ENCODE data around the gene NDUFAF8.

Gene NDUFAF8

DNA sequence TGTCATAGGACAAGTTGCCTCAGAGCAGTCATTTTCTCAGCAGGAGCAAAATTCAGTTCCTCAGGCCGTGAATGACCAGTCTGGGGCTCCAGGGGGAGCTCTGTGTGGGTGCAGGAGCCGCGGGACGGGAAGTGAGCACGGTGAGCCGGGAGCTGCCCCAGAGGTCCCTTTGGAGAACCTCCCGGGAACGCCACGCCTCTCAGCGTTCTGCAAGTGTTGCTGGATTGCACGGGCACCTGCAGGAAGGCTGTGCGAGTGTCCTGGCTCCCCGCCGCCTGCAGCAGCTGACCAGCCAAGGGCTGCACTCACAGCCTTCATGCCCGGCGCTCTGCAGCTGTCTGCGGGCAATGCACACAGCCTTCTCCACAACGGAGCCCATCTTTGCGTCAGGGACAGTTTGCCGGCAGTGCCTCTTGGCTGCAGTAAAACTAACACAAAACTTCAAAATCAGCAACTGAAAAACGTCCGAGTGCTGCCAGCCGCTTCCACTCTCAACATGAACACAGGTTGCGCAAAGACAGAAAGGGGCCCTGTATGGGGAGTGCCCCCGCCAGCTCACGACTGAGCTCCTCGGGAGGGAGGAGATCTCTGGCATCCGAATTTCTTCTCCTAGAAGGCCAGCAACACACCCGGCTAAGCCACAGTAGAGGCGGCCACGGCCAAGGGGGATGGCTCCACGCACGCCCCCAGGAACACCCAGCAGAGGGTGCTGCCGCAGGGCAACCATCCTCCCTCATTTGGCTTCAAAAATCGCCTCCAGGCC lies 16.0 kb downstream of the NDUFAF8 start:
- DNase-seq, result no peak

DNA sequence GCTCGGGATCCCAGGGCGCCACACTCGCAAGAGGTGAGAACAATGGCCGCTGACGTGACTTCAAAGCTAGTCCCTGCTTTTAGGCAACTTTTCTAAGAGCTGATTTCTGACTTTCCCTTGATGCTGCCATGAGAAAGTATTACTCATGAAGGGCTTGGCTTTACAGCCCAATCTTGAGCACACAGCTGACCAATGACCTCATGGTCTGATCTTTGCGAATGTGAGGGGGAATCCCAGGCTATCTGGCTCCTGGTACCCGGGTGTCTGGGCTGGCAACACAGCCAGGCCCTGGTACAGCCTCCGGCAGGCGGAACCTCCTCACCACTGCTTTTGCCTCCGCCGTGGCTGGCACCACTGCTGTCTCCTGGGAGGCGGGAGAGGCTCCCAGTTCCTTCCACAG lies 17.5 kb downstream of the NDUFAF8 start:
- no peak for DNase-seq

DNA sequence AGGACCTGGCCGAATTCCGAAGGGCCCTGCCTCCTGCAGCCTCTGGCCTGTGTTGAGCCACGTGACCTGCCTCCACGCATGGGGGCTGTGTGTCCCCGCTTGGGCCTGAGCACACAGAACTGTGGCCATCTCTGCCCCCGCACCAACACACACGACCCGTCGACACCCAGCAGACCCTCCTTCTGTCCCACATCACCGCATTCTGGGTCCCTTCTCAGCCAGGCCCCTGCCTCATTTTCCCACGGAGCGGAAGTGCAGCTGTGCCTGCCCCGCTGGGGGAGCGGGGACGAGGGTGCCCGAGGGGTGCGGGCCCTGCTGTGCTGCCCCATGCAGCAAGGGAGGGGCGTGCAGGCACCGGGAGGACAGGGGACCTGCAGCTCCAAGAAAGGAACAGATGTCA lies 18.4 kb downstream of the NDUFAF8 start:
- no peak for DNase-seq

DNA sequence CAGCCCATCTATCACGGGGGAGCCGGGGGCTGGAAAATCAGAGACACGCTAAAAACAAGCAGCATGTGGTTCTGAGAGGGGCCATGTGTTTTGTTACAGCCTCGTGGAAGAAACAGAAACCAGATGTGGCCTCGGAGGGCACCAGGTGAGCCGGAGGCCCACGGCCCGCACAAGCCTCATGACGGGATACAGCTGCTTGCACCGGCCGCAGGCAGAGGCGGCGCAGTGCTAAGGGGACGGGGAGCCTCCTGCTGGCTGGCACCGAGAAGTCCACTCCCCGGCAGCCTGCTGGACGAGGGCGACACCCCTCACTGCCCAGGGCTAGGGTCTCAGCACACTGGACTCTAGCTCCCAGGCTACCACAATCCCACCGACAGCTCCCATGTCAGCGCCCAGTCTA lies 19.2 kb downstream of the NDUFAF8 start:
- DNase-seq, result no peak

DNA sequence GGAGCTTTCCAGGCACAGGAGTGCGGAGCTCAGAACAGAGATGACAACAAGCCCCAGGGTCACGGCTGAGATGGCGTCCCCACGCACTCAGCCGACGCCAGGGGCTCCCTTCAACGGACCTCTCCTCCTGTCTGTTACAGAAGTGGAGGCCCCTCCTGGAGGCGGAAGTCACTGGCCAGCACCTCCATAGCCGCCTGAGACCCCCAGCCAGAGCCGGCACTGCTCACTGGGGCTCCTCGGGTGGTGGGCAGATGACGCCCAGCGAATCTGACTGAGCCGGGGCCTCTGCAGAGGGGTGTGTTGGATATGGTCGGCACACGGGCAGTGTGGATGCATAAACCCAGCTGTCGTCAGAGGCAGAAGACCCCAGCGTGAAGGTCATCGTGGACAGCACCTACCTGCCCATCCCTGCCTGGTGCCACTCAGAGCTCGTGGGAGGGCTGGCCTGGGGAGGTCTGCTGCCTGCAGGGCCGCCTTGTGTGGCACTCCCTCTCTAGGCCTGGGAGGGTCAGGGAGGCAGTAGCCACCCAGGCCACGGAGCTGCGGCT lies 20.0 kb downstream of the NDUFAF8 start:
- DNase-seq, result no peak

DNA sequence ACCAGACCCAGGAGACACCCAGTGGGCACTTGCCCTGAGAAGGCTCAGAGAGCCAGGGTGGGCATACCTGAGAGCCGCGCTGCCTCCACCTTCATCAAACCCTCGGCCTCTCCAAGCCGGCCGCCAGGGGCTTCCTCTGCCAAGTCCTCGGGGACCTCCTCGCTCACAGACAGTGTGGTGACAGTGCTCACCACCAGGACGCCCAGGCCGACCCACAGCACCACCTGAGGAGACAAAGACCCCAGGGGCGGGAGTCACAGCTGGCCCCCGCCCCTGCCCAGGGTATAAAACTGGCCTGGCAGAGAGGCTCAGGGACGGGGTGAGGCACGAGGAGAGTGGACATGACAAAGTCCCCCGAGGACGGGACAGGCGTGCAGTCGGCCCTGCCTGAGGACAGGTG lies 21.1 kb downstream of the NDUFAF8 start:
- DNase-seq, result no peak

DNA sequence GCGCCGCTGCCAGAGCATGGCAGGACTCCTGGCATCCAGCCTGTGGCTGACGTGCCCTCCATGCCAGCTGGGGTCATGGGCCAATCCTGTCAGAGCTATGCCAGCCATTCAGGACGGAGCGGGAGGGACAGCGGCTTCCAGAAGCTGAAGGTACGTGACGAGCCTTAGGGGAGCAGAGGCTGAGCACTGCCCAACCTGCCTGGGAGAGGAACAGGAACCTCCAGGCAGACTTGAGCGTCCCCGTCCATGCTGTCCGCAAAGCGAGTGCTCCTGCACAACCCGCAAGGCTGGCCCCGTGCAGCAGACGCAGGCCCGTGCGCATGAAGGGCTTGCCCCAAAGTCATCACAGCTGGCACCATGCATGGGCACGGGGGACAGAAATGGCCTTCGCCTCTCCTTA lies 21.5 kb downstream of the NDUFAF8 start:
- no peak for DNase-seq

DNA sequence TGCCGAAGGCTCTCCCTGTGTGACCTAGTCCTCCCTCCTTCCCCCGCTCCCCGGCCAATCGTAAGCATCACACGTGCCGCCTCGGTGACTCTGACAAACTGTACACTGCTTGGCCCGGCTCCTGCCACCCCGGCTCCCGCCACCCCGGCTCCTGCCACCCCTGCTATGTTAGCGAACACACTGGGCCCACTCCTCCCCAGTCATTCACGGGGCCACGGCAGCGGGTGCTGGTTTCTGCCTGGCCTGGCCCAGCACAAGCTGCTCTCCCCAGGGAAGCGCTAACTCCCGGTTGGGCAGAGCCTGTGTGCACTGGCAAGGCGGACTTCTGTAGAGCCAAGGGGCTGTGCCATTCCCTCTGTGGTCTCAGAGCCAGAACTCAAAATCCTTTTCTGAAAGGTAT lies 22.0 kb downstream of the NDUFAF8 start:
- no peak for DNase-seq

DNA sequence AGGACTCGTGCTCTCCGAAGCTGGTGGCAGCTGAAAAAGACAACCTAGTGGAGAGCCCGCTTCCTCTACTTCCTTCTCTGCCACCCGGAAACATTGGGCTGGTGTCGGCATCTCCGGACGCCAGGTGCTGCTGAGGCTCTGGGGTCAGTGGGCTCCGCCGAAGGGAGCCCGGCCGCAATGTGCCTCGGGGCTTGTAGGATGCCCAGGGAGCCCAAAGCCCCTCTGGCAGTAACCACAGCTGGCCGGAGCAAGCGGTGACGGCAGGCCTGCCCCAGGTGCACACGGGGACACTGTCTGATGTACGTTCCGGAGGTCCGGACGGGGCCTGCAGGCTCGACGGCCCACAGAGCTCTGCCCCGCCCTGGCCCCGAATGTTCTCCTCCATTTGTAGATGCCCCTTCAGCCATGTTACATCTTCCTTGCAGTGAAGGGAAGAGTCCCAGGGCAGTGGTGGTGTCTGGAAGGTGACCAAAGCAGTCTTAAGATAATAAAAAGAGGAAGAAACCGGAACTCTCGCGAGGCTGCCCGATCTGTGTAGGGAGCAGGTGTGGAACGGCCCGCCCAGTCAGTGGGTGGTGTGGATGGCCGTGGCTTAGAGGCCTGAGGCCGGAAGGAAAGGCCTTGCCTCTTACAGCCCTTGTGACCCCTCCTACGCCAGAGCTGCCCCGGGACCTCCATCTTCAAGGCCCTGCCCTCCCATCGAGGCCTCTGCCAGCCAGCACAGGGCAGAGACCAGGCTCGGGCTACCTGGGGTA lies 22.6 kb downstream of the NDUFAF8 start:
- no peak for DNase-seq

DNA sequence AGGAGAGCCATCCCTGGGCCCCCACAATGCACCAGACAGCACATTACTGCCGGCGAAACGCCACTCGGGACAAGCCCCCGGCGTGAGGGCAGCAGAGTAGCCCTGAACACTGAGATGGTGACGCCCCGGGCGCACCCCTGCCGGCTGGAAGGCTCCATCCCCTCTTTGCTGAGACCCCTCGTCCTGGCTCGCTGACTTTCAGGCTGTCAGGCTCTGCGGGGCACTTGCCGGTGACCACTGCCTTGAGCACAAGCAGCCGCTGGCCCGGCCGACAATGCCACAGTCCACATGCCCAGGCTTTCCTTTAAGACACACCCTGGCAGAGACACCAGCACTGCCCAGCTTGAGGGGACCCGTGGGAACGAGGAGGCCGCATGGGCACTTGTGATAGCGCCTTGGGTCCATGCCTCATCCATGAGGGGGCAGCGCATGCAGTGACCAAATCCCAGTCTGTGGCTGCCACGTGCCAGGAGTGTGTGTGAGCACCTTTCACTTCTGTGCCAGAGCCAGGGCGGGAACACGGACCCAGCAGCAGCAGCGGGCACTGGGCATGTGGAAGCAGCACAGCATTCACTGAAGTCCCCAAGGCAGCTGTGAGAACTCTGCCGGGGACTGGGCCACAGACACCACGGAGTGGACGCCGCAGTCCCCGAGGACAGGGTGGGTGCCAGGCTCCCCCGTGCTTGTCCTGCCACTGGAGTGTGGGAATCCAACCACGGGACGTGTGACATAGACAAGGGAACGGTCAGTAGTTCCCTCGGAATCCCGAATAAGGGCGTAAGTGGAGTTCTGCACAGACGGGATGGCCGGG lies 24.5 kb downstream of the NDUFAF8 start:
- DNase-seq, result no peak

DNA sequence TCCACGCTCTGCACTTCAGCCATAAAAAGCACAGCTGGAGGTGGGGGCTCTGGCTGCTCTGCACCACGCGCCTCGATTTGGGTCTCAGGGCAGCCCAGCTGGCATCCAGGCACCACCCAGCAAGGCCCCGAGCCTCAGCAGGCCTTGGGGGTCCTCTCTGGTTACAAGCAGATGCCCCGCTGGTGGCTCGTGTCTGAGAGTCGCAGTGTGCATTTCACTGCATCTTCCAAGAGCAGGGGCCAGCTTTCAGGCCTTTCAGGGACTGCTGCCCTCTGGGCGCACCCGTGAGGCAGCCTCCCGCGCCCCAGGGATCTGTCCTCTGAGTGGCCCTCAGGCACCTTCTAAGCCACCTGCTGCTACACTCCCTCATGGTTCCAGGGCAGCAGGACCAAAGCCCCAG lies 25.5 kb downstream of the NDUFAF8 start:
- DNase-seq, result no peak

DNA sequence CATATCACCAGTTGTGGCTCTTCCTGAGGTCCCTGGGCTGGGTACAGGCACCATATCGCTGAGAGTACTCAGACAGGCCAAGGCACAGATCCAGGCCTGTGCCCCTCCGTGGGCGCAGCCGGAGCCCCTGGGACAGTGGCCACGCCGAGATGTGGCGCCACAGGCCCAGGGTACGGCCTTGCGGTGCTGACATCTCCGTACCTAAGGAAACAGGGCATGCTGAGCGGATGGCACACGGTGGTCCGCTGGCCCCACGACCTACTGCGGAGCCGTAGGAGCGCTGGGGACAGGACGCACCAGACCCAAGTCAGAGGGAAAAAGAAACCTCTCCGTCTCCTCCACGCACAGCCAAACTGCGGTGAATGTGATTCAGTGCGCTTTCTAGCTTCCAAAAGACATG lies 26.5 kb downstream of the NDUFAF8 start:
- DNase-seq, result no peak

DNA sequence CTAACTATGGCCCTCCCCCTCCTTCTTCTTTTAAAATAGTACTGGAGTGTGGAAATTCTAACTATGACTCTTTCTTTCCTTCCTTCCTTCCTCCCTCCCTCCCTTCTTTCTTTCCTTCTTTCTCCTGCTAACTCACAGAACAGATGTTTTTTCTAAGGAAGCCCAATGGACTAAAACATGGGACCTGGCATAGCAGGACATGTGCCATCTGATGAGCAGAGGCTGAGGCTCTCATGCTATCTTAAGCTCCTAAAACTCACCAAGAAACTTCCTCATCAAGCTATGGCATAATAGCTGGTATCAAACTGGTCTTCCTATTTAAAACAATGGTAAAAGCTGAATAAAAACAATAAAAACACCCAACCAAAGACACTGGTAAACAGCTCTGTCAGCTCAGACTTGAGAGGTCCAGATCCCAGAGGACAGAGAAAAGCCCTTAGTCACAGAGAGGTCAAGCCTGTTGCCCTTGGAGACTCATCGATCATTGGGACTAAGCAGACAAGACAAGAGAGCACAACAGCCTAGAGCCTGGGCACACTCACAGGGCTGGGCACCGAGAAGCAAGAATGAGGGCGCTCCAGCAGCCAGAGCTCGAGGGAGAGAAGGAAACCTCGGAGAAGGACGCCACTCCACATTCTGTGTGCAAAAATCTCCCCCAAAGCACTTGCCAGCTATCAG lies 28.4 kb downstream of the NDUFAF8 start:
- no peak for DNase-seq

DNA sequence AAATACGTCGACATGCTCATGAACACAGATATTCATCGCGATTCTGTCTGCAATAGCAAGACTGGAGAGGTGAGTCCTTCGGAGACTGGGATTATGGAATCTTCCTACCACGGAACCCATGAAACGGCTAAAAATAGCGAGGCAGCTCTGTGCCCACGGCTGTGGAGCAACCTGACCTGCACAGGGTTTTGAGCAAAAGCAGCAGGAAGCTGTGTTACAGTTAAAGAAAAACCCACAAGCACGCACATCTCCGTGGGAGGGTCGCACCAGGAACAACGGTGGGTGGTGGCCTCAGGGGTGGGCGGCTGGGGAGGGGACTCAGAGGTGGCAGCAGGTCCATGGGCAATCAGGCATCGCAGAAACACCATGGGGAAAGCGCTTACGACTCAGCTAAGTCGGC lies 31.2 kb downstream of the NDUFAF8 start:
- DNase-seq, result no peak

DNA sequence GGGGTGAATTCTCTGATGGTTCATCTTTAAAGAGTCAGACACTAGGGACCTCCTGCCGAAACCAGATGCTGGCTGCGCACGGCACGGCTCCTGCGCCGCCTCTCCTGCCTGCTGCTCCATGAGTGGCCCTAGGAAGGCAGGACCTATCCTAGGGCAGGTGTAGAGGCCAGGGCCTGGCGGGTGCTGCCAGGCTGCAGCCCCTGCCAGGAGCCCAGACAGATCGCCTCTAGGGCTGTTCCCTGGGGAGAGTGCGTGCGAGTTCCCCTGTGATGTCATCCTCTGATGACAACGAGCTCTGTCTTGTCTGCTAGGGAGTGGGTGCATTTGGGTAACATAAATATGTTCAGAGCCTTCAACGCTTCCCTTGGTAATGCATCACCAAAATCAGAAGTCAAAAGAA lies 32.1 kb downstream of the NDUFAF8 start:
- no peak for DNase-seq

DNA sequence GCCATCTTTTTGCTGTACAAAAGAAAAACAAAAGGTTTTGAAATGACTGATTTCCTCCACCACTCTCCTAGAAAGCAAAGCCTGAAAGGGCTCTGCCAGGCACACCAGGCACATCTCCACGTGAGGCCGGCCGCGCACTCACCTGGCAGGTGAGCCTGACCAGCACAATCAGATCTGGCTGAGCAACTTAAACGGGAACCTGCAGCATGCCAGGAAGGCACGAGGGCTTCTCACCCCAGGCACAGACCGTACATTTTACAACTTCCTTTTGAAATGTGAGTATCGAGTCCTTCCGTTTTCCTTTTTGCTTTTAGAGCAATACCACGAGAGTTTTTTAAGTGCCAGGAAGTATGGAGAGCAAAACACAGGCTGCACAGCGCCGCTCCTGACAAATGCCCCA lies 33.5 kb downstream of the NDUFAF8 start:
- DNase-seq, result no peak

DNA sequence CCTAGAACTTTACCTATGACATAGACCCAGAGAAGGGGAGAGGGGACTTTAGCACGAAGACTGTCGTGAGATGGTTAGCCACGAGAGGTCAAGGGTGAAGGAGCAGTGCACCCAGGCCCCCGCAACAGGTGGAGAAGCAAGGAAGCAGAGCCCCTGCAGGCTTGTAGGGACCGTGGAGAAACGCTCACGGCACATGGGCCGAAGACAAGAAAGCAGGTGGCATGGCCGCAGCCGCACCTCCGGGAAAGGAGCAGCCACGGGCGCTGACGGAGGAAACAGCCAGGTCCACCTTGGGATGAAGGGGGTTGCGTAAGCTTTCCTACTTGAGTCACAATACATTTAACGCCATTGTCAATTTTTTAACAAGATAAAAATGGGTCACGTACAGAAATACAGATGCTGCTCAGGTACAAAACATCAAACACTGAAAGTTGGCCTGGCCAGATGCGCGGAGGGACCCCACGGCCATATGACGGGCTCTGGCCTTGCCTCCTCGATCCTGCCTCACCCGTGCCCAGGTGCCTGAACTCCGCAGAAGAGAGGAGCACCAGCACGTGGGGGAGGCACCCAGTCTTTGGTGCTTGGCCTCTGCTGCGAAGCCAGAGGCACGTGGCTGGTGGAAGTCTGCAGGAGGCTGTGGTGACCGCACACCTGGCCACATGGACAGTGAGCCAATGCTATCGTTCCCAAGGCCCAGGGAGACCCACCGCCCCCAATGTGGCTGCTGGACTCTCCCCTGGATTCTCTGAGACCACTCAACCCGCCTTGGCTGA lies 34.8 kb downstream of the NDUFAF8 start:
- DNase-seq, result no peak

DNA sequence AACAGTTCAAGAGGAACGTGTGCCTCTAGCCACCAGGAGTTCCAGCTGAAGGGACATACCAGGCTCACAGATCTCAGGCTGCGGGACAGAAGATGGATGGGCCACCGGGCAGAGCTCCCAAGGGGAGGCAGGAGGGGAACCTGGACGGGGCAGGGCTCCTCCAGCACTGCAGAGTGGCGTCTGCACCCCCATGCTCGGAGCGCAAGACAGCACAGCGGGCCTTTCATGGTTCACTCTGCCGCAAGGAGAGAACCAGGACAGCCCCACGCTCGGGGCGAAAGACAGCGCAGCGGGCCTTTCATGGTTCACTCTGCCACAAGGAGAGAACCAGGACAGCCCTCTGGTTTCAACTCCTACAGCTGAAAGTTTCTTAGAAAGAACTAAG lies 35.3 kb downstream of the NDUFAF8 start:
- no peak for DNase-seq

DNA sequence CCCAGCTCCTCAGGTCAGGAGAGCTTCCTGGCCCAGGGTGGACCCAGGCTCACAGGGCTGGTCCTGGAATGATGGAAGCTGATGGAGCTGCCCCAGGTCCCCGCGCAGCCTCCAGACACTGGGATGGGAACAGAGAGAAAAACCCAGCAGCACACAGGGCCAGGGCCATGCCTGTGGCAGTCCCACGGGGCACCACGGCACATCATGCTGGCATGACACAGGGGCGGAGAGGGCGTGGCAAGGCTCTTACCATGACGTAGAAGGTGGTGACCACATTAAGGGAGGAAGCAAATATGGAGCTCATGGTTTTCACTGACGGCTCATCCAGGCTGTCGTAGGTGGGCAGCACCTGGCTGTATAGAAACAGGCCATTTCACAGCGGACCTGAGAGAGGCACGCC lies 37.7 kb downstream of the NDUFAF8 start:
- DNase-seq, result no peak

DNA sequence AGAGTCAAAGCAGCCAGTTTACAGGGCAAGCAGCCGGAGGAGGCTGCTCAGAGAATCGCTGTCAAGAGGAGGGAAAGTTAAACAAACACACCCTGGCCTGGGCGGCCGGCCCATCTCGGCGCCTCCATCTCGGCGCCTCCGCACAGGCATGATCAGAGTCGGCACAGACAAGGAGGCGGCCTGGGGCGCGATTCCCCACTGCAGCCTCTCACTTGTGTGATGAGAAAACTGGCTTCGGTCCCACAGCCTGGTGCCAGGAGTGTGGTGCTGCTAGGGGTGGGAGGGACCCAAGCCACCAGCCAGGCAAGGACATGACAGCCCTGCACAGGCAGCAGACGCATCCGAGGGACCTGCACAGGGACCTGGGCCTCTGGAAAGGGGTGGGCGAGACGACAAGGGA lies 38.3 kb downstream of the NDUFAF8 start:
- no peak for DNase-seq

DNA sequence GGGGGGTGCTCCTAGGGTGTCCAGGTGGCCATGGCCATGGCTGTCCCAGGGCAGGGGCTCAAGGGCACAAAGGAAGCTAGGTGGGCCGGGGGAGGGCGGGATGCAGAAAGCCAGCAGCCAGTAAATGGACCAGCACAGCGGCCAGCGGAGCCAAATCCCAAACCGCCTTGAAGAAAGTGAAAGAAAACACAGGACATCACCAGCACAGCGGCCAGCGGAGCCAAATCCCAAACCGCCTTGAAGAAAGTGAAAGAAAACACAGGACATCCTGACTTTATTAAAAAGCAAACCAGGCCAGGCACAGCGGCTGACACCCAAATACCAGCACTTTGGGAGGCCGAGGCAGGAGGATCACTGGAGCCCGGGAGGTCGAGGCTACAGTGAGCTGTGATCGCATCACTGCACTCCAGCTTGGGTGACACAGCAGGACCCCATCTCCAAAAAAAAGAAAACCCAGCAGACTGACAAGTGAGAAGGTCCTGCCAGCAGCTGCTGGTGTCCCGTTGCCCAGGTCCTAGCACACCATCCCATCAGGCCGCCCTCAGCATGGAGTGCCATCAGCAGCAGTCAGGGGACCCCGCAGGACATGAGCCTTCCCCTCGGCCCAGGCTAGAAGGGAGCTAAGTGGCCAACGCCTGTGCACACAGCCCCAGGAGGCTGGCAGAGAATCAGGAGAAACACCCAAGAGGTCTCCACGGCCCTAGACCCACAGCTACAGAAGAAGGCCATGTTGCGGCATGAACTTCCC lies 39.0 kb downstream of the NDUFAF8 start:
- DNase-seq, result no peak

All from CD4-positive, alpha-beta T cell treated with Interleukin-10 for 1 hour (primary cell).